Progenitor cell of endocrine pancreas (in vitro differentiated cells): Measurements from ENCODE around the gene ZDHHC14. TPM values are rescaled to one million over a fixed set of nuclear protein-coding genes. Genes with fewer than 3 reads are reported as not detected.

Experiments used
- DNase-seq: peaks from one replicate; pipeline ENCODE4 v3.0.0; 2021; ENCODE audit warnings: low spot score; ENCODE audit not compliant: unreplicated experiment
- H3K27ac Mint-ChIP-seq: 2 replicates; pipeline ENCODE4 v1.8.0; 2021; ENCODE audit warnings: mild to moderate bottlenecking, moderate library complexity, mixed read lengths
- H3K27me3 Mint-ChIP-seq: 2 replicates; pipeline ENCODE4 v1.8.0; 2021; ENCODE audit warnings: mixed read lengths
- H3K36me3 Mint-ChIP-seq: 2 replicates; pipeline ENCODE4 v1.8.0; 2022; ENCODE audit warnings: mixed read lengths; ENCODE audit not compliant: insufficient read depth
- H3K4me1 Mint-ChIP-seq: 2 replicates; pipeline ENCODE4 v1.8.0; 2021; ENCODE audit warnings: low read depth, mixed read lengths
- H3K4me3 Mint-ChIP-seq: 2 replicates; pipeline ENCODE4 v1.8.0; 2021; ENCODE audit warnings: low read depth, mild to moderate bottlenecking, moderate library complexity, mixed read lengths
- H3K9me3 Mint-ChIP-seq: 2 replicates; pipeline ENCODE4 v1.8.0; 2021; ENCODE audit warnings: low read depth, mixed read lengths
- total RNA-seq: library from RNA; stranded (reverse); gene quantifications from 2 replicates; pipeline ENCODE4 v1.2.1, GENCODE V29; 2021
- TF ChIP-seq, protein P1 (sequence below): fragments of 200-600 bp; sonication (generic); IDR thresholded peaks from one replicate; pipeline ENCODE4 v1.5.0; 2021; ENCODE audit warnings: antibody characterized with exemption, mild to moderate bottlenecking; ENCODE audit not compliant: unreplicated experiment

ZDHHC14 gene
- total RNA-seq, 1 donor from 2014 or later: 9.0 TPM

- Mint-ChIP-seq H3K27ac (no peak overlapping the region), H3K9me3 (no peaks in the 10 kb centered on the region), H3K36me3 (no peaks in the 10 kb centered on the region), H3K27me3 (peaks cover 18% of the 10 kb centered on the region), H3K4me1 (no peaks in the 10 kb centered on the region), H3K4me3 (no peak overlapping the region)
- TF ChIP-seq, protein P1, sequence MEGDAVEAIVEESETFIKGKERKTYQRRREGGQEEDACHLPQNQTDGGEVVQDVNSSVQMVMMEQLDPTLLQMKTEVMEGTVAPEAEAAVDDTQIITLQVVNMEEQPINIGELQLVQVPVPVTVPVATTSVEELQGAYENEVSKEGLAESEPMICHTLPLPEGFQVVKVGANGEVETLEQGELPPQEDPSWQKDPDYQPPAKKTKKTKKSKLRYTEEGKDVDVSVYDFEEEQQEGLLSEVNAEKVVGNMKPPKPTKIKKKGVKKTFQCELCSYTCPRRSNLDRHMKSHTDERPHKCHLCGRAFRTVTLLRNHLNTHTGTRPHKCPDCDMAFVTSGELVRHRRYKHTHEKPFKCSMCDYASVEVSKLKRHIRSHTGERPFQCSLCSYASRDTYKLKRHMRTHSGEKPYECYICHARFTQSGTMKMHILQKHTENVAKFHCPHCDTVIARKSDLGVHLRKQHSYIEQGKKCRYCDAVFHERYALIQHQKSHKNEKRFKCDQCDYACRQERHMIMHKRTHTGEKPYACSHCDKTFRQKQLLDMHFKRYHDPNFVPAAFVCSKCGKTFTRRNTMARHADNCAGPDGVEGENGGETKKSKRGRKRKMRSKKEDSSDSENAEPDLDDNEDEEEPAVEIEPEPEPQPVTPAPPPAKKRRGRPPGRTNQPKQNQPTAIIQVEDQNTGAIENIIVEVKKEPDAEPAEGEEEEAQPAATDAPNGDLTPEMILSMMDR: no peak
- no peak for DNase-seq
These were observed 43.2 kb upstream of the ZDHHC14 start for GRCh38 chr6:157337751-157338150.

- peaks cover 13% of the 10 kb centered on the region for H3K27me3 Mint-ChIP-seq
- no peak for DNase-seq
These were observed 41.6 kb upstream of the ZDHHC14 start for GRCh38 chr6:157339432-157339831.

DNA sequence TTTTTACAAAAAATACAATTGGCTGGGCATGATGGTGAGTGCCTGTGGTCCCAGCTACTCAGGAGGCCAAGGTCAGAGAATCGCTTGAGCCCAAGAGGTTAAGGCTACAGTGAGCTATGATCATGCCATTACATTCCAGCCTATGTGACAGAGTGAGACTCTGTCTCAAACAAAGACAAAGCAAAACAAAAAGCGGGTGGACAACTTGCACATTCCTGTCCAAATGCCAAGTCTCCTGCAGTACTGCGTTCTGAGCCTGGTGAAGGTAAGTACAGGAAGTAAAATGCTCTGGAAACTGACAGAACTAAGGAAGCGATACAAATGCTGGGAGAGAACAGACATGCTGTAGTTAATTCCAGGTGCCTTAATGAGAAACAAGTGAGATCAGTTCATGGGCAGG is 37.3 kb upstream of the ZDHHC14 start:
- Mint-ChIP-seq H3K9me3 (peaks cover 4% of the 10 kb centered on the region), H3K27ac (no peak overlapping the region), H3K4me3 (no peak overlapping the region), H3K36me3 (no peaks in the 10 kb centered on the region), H3K4me1 (no peaks in the 10 kb centered on the region), H3K27me3 (peaks cover 30% of the 10 kb centered on the region)
- no peak for DNase-seq
- TF ChIP-seq, protein P1: no peak

More at GRCh38 chr6:157339432-157339831, 41.6 kb upstream of the ZDHHC14 start:
- Mint-ChIP-seq H3K4me3 (no peak overlapping the region), H3K27ac (no peak overlapping the region), H3K36me3 (no peaks in the 10 kb centered on the region), H3K9me3 (no peaks in the 10 kb centered on the region), H3K4me1 (no peaks in the 10 kb centered on the region)
- TF ChIP-seq, protein P1: no peak

DNA sequence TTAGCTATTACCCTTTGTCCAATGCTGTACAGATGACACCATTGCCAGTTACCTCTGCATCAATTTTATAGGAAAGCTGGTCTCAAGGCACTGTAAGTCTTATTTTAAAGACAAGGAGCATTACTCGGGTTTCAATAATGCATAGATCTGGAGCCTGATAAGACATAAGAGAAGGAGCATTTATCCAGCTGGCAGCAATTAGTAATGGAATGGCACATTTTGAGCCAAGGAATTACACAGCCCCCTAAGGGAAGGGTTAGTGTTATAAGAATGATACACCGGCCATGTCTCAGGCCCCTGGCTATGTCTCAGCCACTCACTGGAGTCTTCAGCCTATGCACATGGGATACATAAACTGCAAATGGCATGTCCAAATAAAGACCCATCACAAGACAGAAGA is 34.6 kb upstream of the ZDHHC14 start:
- Mint-ChIP-seq H3K27ac (no peak overlapping the region), H3K27me3 (peaks cover 33% of the 10 kb centered on the region), H3K9me3 (peaks cover 7% of the 10 kb centered on the region), H3K36me3 (no peaks in the 10 kb centered on the region), H3K4me3 (no peak overlapping the region), H3K4me1 (no peaks in the 10 kb centered on the region)
- TF ChIP-seq, protein P1: no peak
- no peak for DNase-seq

DNA sequence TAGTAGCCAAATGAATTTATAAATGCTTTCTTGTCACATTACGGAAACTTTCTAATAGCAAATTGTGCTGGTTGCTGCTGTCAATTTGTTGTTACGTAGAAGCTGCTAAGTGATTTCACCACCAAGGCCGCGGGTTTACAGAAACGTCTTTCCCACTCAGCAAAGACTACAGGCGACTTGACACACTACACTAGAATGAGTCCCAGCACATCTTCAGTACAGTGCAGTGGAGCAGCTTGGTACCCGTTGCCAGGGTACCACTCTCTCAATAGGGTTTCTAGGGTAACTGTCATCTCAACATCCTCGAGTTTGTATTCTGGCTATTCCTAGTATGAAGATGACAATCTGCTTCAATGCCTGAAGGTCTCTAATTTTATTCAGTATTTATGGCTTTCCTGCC is 22.7 kb upstream of the ZDHHC14 start:
- Mint-ChIP-seq H3K4me3 (no peak overlapping the region), H3K27me3 (peaks cover 8% of the 10 kb centered on the region), H3K36me3 (no peaks in the 10 kb centered on the region), H3K4me1 (no peaks in the 10 kb centered on the region), H3K9me3 (no peaks in the 10 kb centered on the region), H3K27ac (no peak overlapping the region)
- no peak for DNase-seq
- TF ChIP-seq, protein P1: no peak
